ENCODE data around the gene TGFBI.

GRCh38 chr5:136056336-136056735 lies 27.5 kb downstream of the TGFBI start:
- TF ChIP-seq CTCF (conservative IDR thresholded peaks at IDR 0.05; ENCODE audit: low read depth, low read length) (no peak), EZH2 (IDR thresholded peaks at IDR 0.05; ENCODE audit: borderline replicate concordance, low read depth, low read length, poor library complexity, severe bottlenecking) (no peak)
